Neural cell (in vitro differentiated cells): ENCODE results near the gene MAP4K4. TPM values are rescaled to one million over a fixed set of nuclear protein-coding genes. Genes with fewer than 3 reads are reported as not detected.
"Not testable (repeated sequence)": the region's sequence is repeated elsewhere in the genome, so short reads cannot be mapped to it uniquely, and the experiment has no call there.

Experiments
- H2AFZ ChIP-seq: fragments of 200-600, 300-800 bp; sonication (generic), shearing (Covaris generic); 2 replicates; pipeline ENCODE4 v1.6.0; 2014; ENCODE audit warnings: low read depth, mild to moderate bottlenecking, antibody characterized with exemption, low read length, moderate library complexity
- H3F3A ChIP-seq: fragments of 200-600 bp; shearing (Covaris generic); 2 replicates; pipeline ENCODE4 v1.6.1; 2016; ENCODE audit warnings: mild to moderate bottlenecking, moderate library complexity, mixed read lengths, antibody characterized with exemption, low read length; ENCODE audit not compliant: insufficient read depth, poor library complexity, severe bottlenecking
- H3K27ac ChIP-seq: fragments of 200-600, 300-800 bp; sonication (generic), shearing (Covaris generic); 2 replicates; pipeline ENCODE4 v1.5.1; 2014; ENCODE audit warnings: mild to moderate bottlenecking, low read length, moderate library complexity
- H3K27me3 ChIP-seq: fragments of 300-800, 200-600 bp; sonication (generic), shearing (Covaris generic); 2 replicates; pipeline ENCODE4 v1.6.0; 2014; ENCODE audit warnings: mild to moderate bottlenecking, low read depth, low read length, moderate library complexity; ENCODE audit not compliant: insufficient read depth
- H3K36me3 ChIP-seq: fragments of 300-800, 200-600 bp; sonication (generic), shearing (Covaris generic); 2 replicates; pipeline ENCODE4 v1.5.1; 2014; ENCODE audit warnings: mild to moderate bottlenecking, antibody characterized with exemption, low read length, moderate library complexity; ENCODE audit not compliant: insufficient read depth
- H3K4me2 ChIP-seq: fragments of 300-800, 200-600 bp; sonication (generic), shearing (Covaris generic); 2 replicates; pipeline ENCODE4 v1.6.0; 2014; ENCODE audit warnings: mild to moderate bottlenecking, low read length
- H3K4me3 ChIP-seq: fragments of 300-800, 200-600 bp; sonication (generic), shearing (Covaris generic); 2 replicates; pipeline ENCODE4 v1.5.1; 2014; ENCODE audit warnings: mild to moderate bottlenecking, low read length, moderate library complexity
- H3K79me2 ChIP-seq: fragments of 200-600 bp; shearing (Covaris generic); replicated peaks from 2 replicates; pipeline ENCODE4 v1.6.0; 2014; ENCODE audit warnings: mild to moderate bottlenecking, low read length, moderate library complexity; ENCODE audit not compliant: insufficient read depth
- H3K9ac ChIP-seq: fragments of 300-800, 200-600 bp; sonication (generic), shearing (Covaris generic); 2 replicates; pipeline ENCODE4 v1.6.1; 2016; ENCODE audit warnings: mild to moderate bottlenecking, low read length, mixed read lengths
- H3K9me2 ChIP-seq: fragments of 200-600 bp; shearing (Covaris generic); 2 replicates; pipeline ENCODE4 v1.6.1; 2016; ENCODE audit warnings: mild to moderate bottlenecking, low read length, mixed read lengths; ENCODE audit not compliant: insufficient read depth
- H3K9me3 ChIP-seq: fragments of 200-600, 300-800 bp; sonication (generic), shearing (Covaris generic); 2 replicates; pipeline ENCODE4 v1.6.1; 2016; ENCODE audit warnings: mild to moderate bottlenecking, mixed run types, low read length, moderate library complexity, mixed read lengths
- H4K20me1 ChIP-seq: fragments of 200-600 bp; shearing (Covaris generic); 2 replicates; pipeline ENCODE4 v1.6.1; 2016; ENCODE audit warnings: mild to moderate bottlenecking, mixed run types; ENCODE audit not compliant: insufficient read depth
- EP300 ChIP-seq: fragments of 450-650 bp; conservative IDR thresholded peaks from 2 replicates; pipeline ENCODE4 v1.6.1; 2014; ENCODE audit warnings: antibody characterized with exemption, mild to moderate bottlenecking, moderate library complexity; ENCODE audit not compliant: poor library complexity, severe bottlenecking
- EZH2 ChIP-seq: fragments of 200-600, 300-800 bp; shearing (Covaris generic), sonication (generic); IDR thresholded peaks from 2 replicates; pipeline ENCODE4 v1.6.1; 2014; ENCODE audit warnings: antibody characterized with exemption, low read length, borderline replicate concordance, mild to moderate bottlenecking; ENCODE audit not compliant: insufficient read depth, poor library complexity, severe bottlenecking
- MXI1 ChIP-seq: fragments of 450-650 bp; conservative IDR thresholded peaks from 2 replicates; pipeline ENCODE4 v1.6.1; 2014; ENCODE audit warnings: antibody characterized with exemption, mild to moderate bottlenecking; ENCODE audit not compliant: poor library complexity, severe bottlenecking
- POLR2AphosphoS5 ChIP-seq: IDR thresholded peaks from 2 replicates; pipeline ENCODE4 v1.6.1; 2012
- RAD21 ChIP-seq: fragments of 450-650 bp; conservative IDR thresholded peaks from 2 replicates; pipeline ENCODE4 v1.6.1; 2014; ENCODE audit warnings: antibody characterized with exemption, mild to moderate bottlenecking, moderate library complexity
- SMC3 ChIP-seq: fragments of 450-650 bp; conservative IDR thresholded peaks from 2 replicates; pipeline ENCODE4 v1.6.1; 2014; ENCODE audit warnings: antibody characterized with exemption, mild to moderate bottlenecking, moderate library complexity; ENCODE audit not compliant: poor library complexity
- TAF1 ChIP-seq: IDR thresholded peaks from 2 replicates; pipeline ENCODE4 v1.6.1; 2012; ENCODE audit warnings: low read depth
- polyA plus RNA-seq: library from polyadenylated mRNA; depleted of rRNA; stranded (reverse); fragments of >200 nt; gene quantifications from 2 replicates; pipeline ENCODE4 v1.2.3, GENCODE V29; 2014
- TF ChIP-seq, protein P1 (sequence below): fragments of 450-650 bp; IDR thresholded peaks from 2 replicates; pipeline ENCODE4 v1.5.1; 2014; ENCODE audit warnings: antibody characterized with exemption, mild to moderate bottlenecking, moderate library complexity; ENCODE audit not compliant: poor library complexity, severe bottlenecking
- TF ChIP-seq, protein P2 (sequence below): IDR thresholded peaks from 2 replicates; pipeline ENCODE4 v1.6.1; 2012; ENCODE audit warnings: borderline replicate concordance

The MAP4K4 gene
- polyA plus RNA-seq, 1 donor from 2014 or later, result 125 TPM

DNA sequence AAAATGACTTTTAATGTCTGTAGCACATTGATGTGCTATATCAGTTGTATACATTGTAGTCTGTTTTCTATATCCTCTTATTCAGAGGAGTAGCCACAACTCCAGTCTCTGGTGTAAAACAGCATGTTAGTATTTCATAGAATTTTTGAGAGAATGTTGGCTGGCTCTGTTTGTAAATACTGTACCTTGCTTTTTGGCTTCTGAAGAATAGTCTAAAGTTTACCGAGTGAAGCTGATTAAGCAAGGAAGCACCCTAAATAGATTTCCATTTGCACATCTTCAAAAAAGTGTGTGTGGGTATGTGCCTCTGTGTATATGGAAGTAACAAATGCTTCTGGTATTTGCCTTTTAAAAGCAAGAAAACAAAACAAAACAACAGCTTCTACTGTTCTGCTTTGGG lies 50.5 kb downstream of the MAP4K4 start:
- H3K79me2 ChIP-seq, result peaks cover 77% of the 10 kb centered on the region
- H3K27ac ChIP-seq, result no peak overlapping the region
- H2AFZ ChIP-seq, result no peak overlapping the region
- H3K27me3 ChIP-seq, result no peaks in the 10 kb centered on the region
- no peaks in the 10 kb centered on the region for H3K9me3 ChIP-seq
- no peak overlapping the region for H3K9ac ChIP-seq
- no peaks in the 10 kb centered on the region for H3K9me2 ChIP-seq
- no peaks in the 10 kb centered on the region for H3F3A ChIP-seq
- no peaks in the 10 kb centered on the region for H3K36me3 ChIP-seq
- peaks cover 45% of the 10 kb centered on the region for H4K20me1 ChIP-seq
- no peak overlapping the region for H3K4me3 ChIP-seq
- no peak for TF ChIP-seq EP300
- TF ChIP-seq EZH2, result no peak
- TF ChIP-seq POLR2AphosphoS5, result no peak
- TF ChIP-seq RAD21, result no peak
- no peak overlapping the region for H3K4me2 ChIP-seq

DNA sequence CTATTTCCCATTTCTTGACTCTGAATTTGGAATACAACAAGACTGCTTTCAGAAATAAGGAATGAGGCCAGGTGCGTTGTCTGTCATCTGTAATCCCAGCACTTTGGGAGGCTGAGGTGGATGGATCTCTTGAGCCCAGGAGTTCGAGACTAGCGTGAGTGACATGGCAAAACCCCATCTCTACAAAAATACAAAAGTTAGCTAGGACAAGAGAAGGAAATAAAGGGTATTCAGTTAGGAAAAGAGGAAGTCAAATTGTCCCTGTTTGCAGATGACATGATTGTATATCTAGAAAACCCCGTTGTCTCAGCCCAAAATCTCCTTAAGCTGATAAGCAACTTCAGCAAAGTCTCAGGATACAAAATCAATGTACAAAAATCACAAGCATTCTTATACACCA lies 51.0 kb downstream of the MAP4K4 start:
- not testable (repeated sequence) for H3K4me2 ChIP-seq, H3K27ac ChIP-seq, H3K4me3 ChIP-seq, H2AFZ ChIP-seq, H3F3A ChIP-seq, H3K9me2 ChIP-seq, H3K9me3 ChIP-seq, H3K9ac ChIP-seq, H3K27me3 ChIP-seq, H3K36me3 ChIP-seq
- Histone ChIP-seq H3K79me2 (peaks cover 77% of the 10 kb centered on the region), H4K20me1 (peaks cover 46% of the 10 kb centered on the region)

DNA sequence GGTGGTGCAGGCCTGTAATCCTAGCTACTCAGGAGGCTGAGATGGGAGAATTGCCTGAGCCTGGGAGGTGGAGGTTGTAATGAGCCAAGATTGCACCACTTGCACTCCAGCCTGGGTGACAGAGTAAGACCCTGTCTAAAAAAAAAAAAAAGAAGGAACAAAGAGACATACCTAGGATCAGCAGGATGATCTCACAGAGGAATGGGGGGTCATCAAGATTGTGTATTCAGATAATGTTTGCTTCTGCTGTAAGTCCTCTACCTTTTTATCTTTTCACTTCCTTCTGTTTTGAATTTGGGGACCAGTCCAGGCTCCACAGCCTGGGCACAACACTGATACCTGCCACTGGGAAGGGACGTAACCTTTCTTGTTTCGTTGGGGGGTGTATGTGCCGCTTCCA lies 53.2 kb downstream of the MAP4K4 start:
- no peak overlapping the region for H3K4me3 ChIP-seq
- TF ChIP-seq SMC3, result no peak
- H3K9me2 ChIP-seq, result no peaks in the 10 kb centered on the region
- no peak overlapping the region for H3K27ac ChIP-seq
- H3K79me2 ChIP-seq, result peaks cover 79% of the 10 kb centered on the region
- no peak overlapping the region for H3K4me2 ChIP-seq
- H3F3A ChIP-seq, result no peaks in the 10 kb centered on the region
- H3K9ac ChIP-seq, result no peak overlapping the region
- H4K20me1 ChIP-seq, result peaks cover 48% of the 10 kb centered on the region
- H2AFZ ChIP-seq, result no peak overlapping the region
- H3K36me3 ChIP-seq, result no peaks in the 10 kb centered on the region
- H3K27me3 ChIP-seq, result no peaks in the 10 kb centered on the region
- H3K9me3 ChIP-seq, result no peaks in the 10 kb centered on the region

DNA sequence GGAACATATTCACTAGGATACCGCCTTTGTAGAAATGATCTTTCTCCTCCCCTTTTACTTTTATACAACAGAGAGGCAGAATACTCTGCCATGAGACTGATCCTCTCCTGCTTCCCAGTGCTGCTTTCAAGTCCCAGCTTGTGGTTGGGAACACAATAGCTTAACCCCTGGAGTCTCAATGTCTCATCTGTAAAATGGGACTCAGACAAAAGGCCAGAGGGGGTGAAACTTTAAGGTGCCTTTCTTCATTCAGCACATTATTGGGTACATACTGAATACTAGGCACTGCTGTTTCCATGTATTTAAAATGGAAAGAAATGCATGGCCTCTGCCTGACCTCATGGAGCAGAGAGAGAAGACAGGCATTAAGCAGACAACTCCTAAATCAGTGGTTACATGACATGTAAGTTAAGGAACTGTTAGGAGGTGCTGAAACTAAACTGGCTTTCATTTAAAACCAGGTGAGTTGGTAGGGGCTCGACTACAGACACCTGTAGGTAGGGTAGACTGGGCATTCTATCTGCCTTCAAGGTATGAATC lies 53.8 kb downstream of the MAP4K4 start:
- Histone ChIP-seq H3K36me3 (no peaks in the 10 kb centered on the region), H3K9me3 (no peaks in the 10 kb centered on the region), H3K27ac (no peak overlapping the region), H2AFZ (no peak overlapping the region), H3K4me2 (no peak overlapping the region), H3K27me3 (no peaks in the 10 kb centered on the region), H4K20me1 (peaks cover 44% of the 10 kb centered on the region), H3F3A (no peaks in the 10 kb centered on the region), H3K9me2 (no peaks in the 10 kb centered on the region), H3K4me3 (no peak overlapping the region), H3K9ac (no peak overlapping the region), H3K79me2 (peaks cover 79% of the 10 kb centered on the region)
- TF ChIP-seq MXI1 (no peak), TAF1 (no peak), RAD21 (no peak), EZH2 (no peak), POLR2AphosphoS5 (no peak), SMC3 (no peak), EP300 (no peak)
- TF ChIP-seq, protein P1, sequence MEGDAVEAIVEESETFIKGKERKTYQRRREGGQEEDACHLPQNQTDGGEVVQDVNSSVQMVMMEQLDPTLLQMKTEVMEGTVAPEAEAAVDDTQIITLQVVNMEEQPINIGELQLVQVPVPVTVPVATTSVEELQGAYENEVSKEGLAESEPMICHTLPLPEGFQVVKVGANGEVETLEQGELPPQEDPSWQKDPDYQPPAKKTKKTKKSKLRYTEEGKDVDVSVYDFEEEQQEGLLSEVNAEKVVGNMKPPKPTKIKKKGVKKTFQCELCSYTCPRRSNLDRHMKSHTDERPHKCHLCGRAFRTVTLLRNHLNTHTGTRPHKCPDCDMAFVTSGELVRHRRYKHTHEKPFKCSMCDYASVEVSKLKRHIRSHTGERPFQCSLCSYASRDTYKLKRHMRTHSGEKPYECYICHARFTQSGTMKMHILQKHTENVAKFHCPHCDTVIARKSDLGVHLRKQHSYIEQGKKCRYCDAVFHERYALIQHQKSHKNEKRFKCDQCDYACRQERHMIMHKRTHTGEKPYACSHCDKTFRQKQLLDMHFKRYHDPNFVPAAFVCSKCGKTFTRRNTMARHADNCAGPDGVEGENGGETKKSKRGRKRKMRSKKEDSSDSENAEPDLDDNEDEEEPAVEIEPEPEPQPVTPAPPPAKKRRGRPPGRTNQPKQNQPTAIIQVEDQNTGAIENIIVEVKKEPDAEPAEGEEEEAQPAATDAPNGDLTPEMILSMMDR, result no peak
- TF ChIP-seq, protein P2, sequence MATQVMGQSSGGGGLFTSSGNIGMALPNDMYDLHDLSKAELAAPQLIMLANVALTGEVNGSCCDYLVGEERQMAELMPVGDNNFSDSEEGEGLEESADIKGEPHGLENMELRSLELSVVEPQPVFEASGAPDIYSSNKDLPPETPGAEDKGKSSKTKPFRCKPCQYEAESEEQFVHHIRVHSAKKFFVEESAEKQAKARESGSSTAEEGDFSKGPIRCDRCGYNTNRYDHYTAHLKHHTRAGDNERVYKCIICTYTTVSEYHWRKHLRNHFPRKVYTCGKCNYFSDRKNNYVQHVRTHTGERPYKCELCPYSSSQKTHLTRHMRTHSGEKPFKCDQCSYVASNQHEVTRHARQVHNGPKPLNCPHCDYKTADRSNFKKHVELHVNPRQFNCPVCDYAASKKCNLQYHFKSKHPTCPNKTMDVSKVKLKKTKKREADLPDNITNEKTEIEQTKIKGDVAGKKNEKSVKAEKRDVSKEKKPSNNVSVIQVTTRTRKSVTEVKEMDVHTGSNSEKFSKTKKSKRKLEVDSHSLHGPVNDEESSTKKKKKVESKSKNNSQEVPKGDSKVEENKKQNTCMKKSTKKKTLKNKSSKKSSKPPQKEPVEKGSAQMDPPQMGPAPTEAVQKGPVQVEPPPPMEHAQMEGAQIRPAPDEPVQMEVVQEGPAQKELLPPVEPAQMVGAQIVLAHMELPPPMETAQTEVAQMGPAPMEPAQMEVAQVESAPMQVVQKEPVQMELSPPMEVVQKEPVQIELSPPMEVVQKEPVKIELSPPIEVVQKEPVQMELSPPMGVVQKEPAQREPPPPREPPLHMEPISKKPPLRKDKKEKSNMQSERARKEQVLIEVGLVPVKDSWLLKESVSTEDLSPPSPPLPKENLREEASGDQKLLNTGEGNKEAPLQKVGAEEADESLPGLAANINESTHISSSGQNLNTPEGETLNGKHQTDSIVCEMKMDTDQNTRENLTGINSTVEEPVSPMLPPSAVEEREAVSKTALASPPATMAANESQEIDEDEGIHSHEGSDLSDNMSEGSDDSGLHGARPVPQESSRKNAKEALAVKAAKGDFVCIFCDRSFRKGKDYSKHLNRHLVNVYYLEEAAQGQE, result no peak
